Fibroblast of skin of back (primary cell): Measurements from ENCODE around the gene LDLRAP1.

Experiments used
- DNase-seq: peaks from one replicate; pipeline ENCODE4 v3.0.0-alpha.2; 2013

Gene LDLRAP1

DNA sequence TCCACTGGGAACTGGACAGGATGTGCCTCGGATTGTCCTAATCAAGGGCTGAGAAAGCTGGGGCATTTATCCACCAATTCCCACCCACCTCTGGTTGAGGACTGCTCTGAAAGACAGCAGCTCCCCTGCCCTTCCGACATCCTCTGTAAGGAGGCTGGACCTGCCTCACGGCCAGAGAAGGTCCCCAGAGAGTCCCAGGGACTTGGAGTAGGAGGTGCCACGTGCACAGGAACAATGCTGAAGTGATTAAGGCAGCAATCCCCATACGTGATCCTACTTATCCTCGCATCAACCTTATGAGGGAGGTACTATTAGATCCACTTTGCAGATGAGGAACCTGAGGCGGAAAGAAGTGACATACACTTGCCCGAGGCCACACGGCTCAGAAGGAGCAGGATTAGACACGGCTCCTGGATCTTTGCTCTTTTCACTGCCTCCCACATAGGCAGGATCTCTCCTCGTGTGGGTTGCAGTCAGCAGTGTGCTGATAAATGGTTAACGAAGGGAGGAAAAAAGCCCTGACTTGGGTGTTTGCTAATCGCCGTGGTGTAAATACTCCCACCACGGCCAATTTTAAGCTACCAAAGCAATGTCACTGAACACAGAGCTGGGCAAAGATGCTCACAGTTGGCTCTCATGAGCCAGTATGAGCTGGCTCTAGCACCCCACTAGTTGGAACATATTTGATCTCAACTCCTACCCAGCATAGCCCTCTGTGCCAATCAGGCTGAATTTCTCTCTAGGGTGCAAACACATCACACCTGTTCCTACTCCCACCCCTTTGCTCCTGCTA is 18.6 kb upstream of the LDLRAP1 start:
- DNase-seq: no peak

DNA sequence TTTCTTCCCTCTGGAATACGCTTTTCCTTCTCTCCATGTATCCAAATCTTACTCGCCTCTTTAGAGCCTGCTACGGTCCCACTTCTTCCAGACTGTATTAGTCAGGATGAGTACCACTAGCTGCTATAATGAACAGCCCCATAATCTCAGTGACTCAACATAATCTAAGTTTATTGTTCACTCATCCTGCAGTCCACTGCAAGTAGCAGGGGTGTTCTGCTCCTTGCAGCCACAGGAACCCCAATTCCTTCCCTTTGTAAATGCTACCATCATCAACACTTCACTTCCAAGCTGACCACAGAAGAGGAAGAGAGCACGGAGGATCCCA is 18.1 kb upstream of the LDLRAP1 start:
- DNase-seq: no peak

DNA sequence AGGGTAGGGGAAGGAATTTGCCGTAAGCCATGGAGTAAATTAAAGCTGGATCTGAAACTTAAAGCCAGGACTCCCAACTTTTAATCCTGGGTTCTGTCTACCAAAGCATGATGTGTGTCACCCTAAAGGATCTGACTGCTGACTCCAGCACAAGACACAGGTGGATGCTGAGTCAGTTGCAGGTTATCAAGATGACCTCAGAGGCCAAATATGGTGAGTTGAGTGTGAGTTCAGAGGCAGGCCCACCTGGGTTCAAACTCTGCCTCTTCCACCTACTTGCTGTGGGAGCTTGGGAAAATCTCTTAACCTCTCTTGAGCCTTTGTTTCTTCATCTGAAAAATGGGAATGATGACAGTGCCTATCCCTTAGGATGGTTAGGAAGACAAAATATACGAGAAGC is 16.7 kb upstream of the LDLRAP1 start:
- no peak for DNase-seq

DNA sequence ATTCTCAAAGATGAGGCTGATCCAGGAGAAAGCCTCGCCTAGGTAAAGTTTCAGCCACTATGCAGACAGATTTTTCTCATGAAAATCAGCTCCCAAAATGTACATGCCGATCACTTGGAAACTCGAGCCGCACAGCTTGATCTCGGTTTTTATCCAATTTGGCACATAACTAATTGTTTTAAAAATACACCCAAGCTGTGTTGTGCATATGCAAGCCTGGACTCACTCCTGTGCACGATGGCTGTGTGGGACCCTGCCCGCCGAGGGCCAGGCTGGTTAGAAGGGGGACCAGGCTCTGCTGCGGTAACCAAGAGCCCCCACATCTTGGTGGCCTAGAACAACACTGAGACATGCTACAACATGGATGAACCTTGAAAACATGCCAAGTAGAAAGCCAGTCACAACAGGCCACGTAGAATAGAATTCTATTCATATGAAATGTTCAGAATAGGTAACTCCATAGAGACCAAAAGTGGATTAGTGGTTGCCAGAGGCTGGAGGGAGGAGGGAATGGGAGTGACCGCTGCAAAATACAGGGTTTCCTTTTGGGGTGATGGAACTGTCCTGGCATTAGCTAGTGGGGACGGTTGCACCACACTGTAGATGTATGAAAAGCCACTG is 16.1 kb upstream of the LDLRAP1 start:
- no peak for DNase-seq

DNA sequence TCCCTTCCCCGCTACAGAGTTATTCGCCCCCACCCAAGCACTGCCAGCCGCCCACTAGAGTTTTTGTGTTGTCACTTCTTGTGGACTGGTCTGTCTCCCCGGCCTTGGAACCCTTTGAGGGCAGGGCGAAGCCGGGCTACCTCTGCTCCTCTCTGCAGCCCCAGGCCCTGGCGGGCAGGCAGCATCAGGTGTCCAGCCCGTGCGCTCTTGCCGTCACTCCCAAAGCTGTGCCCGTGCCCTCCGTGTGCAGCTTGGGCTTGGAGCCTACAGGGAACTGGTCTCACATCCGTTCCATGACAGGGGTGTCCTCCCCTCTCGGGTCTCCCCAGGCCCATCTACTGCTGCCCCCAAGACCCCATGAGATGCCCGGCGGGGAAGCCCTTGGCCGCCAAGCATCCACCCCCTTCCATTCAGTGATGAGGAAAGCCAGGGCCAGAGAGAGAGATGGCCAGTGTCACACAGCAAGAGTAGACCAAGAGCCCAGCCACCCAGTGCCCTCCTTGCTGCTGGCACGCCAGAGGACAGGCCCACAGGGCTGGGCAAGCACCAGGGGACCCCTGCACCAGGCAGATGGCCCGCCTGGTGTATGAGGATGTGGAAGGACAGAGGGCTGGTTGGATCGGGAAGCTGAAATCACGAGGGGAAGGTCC is 15.3 kb upstream of the LDLRAP1 start:
- no peak for DNase-seq

DNA sequence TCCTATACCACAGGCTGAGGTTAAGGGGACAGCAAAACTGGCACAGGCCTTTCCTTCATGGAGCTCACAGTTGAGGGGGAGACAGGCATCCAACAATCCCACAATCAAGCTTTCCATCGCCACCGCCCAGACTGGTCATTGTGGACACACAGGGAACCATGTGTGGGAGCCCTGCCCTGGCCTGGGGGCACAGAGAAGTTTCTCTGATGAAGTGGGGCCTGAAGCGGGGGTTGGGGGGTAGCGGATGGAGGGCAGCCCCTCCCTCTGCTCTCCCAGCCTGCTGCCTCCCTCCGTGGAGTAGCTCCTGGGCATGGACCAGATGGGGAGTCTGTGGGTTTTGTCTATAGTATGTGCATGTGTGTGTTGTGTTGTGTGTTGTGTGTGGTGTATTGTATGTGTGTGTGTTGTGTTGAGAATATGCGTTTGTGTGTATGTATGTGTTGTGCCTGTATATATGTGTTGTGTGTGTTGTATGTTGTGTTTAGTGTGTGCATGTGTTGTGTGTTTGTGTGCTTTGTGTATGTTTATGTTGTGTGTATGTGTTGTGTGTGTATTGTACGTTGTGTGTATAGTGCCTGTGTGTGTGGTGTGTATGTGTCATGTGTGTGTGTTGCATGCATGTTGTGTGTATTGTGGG is 14.4 kb upstream of the LDLRAP1 start:
- no peak for DNase-seq

DNA sequence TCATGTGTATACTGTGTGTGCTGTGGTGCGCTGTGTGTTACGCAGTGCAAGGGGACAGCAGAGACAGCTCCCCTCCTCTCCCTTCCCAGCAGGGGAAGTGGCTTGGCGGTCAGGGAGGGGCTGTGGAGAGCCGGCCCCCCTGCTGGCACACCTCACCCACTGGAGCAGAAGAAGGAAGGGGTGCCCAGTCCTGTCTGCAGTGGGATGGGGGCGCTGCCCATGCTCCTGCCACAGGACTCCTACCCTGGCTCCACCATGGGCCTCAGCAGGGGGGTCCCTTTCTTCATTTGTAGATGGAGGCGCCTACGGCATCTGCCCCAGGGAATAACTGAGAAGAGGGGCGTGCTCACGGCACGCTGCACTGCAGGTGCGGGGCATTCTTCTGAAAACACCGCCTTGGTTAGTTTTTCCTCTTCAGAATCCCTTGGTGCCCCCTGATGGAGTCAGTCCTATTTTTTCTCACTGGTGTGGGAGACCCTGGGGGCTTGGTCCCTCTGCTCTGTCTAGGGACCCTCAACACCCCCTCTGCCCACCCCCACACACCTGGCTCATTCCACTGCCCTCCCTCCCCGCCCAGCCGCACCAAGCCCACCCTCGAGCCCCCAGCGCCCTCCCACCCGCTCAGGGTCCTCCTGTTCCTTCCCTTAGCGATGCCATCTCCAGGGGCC is 13.8 kb upstream of the LDLRAP1 start:
- no peak for DNase-seq

DNA sequence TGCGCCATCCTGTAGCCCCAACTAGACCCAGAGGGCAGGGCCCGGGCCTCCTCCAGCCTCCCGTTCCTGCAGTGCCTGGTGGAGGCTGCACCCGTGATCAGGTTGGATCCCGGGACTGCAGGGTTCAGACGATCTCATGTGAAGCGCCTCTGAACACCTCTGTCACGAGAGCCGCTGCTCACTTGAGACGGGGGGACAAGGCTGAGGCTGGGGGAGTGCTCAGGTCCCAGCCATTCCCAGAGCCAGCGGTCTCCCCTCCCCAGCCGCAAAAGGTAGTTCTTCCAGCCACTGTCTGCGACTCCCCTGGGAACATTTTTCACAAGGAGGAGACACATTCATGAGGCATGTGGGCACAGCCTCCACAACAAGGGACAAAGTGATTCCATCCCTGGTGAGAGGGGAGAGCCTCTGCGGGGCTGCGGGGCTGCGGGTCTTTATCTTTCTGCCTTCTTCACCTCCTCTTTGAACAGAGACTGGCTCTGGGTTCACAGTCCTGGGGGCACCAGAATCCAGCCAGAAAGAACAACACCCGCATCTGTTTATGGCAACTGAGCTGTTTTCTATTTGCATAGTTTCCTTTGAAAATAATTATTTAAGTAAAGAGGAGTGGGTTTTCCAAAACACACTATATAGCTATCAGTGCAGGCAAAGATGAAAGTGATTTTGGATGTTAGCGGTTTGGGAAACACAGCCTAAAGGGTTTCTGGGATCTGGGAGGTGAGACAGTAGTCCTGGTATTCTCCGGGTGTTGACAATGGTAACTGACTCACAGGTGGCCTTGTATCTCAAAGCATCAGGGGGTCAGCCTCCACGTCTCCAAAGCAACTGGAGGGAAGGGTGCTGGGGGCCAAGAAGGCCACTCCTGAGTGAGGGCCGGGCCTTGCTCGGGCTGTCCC is 13.0 kb upstream of the LDLRAP1 start:
- DNase-seq: no peak

DNA sequence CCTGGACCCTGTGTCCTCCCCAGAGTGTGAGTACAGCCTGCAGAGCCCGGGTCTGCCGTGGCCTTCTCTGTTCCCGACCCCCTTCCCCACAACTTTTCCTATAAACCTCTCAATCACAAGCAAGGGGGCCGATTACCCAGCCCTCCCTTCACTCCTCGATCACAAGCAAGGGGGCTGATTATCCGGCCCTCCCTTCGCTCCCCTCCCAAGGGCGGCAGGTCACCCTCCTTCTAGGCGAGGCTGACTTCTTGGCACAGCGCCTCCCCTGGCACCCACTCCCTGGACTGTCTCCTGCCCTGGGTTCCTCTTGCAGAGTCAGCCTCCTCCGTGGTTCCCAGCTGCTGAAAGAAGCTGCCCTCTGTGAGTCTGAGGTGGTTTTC is 12.3 kb upstream of the LDLRAP1 start:
- no peak for DNase-seq

DNA sequence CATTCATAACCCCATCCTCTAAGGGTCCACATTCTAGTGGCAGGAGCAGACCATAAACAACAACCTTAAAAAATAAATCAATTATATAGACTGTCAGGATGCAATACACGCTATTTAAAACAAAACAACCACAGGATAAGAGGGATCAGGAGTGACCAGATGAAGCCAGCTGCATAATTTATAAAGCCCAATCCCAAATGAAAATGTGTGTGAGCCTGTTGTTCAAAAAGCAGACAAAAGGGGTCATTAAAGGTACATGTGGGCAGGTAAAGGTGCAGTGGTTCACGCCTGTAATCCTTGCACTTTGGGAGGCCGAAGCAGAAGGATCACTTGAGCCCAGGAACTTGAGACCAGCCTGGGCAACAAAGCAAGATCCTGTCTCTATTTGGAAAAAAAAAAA is 10.4 kb upstream of the LDLRAP1 start:
- DNase-seq: no peak

DNA sequence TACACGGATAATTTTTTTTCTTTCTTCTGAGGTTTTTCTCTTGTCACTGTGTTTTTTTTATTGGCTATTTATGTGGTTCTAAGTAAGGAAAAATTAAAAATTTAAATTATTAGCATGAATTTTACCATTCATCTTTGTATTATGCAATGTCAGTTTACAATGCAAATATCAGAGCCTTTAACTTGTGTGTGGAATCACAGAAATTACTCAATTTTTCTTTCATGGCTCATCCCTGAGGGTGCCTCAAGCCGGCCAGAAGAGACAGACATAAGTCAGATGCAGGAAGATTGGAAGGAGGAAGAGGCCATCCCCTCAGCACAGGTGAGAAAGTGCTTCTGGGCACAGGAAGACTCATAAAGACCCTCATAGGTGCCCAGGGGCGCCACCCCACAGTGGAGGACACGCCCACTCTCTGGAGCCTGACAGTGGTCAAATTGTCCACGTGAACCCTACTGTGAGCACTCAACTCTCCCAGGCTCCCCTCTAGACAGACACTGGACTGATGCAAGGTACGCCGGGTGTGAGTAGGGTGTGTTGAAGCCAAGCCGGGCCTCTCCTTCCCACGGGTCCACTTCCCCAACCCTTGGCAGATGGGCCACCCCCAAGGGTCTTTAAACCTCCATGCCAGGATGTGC is 9.5 kb upstream of the LDLRAP1 start:
- DNase-seq: no peak

DNA sequence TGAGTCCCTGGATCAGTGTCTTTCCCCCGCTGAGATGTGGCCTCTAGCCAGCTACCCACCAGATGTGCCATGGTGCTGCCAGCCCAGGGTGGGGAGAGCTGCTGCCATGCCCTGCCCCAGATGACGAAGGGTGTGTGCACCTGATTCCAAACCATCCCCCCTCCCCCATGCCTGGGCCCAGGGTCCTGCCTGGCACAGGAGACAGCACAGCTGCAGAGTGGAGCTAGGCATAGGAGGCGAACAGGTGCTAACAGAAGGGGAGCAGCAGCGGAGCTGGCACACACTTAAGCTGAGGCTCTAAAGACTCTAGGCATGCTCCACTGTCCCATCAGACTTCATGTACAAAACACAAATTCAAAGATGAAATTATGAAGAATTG is 9.0 kb upstream of the LDLRAP1 start:
- DNase-seq: no peak

DNA sequence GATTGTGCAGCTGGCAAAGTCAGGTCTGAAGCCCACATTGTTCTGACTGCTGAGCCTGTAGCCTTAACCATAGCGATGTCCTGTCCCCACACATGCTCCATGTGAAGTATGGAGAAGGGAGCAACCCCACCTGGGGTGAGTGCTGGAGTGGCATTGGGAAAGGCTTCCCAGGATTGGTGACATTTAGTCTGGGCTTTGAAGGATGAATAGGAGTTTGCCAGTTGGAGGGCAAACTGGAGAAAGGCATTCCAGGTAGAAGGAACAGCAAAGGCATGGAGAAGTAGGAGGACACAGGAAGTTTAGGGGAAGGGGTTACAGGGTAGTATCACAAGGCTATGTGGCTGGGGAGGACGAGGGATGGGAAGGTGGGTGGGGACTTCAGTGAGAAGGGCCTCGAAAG is 7.3 kb upstream of the LDLRAP1 start:
- DNase-seq: no peak

DNA sequence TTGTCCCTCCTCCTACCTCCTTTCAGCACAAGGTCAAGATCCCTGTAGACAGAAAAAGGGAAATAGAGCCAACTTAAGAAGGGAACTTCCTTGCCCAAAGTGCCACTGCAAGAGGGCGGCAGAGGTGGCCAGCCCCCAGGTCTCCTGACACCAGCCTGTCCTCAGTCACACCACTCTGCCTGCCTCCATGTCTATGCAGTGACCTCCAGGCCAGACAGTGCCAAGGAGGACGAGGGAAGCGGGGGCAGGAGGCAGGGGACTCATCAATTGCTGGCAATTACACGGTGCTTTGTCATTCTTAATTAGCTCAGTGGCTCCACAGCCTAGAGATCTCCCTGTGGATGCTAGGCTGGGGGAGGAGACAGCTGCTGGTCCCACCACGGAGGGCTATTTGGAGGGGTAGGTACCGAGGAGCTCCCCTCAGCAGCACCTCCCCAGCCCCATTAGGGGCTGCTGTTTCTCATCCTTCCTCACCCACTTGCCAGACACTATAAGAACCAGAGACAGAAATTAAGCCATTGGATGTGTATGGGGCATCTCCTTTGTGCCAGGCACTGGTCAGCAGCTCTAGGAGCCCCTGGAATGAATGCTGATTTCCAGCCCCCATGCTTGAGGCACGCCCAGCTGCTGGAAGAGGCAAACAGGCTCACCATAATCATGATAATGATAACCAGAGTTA is 6.1 kb upstream of the LDLRAP1 start:
- no peak for DNase-seq

DNA sequence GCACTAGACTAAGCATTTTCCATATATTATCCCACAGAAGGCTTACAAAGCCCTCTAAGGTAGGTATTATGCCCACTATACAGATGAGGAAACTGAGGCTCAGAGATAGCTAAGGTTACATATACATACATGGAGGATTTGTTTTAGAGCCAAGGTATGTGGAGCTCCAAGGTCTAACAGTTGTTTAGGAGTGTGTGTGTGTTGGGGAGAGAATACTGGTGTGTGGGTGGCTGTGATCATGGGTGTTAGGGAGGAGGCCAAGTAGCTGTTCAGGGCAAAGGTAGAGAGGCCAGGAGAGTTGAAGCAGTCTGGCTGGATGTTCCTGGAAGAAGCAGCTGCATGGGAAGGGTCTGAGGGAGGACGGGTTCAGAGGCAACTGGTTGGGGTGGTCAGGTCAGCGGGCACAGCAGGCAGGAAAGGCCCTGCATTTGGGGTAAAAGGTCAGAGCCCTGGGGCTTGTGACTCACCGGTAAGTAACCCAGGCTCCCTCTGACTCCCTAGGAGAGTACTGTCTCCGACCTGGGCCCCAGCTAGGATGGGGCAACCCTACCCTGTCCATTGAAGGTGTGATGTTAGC is 5.1 kb upstream of the LDLRAP1 start:
- DNase-seq: no peak

DNA sequence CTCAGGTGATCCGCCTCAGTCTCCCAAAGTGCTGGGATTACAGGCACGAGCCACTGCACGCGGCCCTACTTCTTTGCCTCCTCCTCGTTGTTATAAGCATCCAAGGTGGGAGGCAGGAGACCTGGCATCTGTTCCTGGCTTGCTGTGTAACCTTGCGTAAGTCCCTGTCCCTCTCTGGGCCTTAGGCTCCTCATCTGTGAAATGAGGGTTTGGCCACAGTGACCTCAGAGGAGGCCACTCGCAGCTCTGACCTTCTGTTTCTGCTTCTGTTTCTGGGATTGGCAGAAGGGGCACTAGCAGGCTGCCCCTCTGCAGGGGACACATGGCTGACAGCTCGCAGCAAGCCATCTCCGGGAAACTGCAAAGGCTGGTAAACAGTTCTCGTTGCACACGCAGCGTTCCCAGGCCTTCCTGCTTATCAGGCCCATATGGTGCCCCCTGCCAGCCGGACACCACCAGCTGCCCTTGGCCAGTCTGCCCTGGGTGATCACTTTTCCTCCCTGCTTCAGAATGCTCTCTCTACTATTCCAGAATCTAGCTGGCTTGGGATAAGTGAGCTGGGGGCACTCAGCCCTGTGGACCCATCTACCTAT is 2.6 kb upstream of the LDLRAP1 start:
- no peak for DNase-seq

DNA sequence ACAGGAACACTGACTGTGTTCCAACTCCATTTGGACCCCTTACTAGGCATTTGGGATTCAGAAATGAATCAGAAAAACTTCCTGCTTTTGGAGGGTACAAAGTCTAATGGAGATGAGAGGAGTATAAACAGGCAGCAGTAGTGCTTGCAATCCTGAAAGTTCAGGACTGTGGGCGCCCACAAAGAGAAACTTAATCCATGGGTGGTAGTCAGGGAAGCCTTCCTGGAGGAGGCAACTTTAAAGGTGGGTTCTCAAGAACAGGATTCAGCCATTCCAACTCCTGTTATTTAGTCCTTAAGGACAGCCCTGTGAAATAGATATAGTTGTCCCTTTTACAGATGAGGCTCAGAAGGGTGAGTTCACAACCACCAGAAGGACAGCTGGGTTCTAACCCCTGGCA is 2.0 kb upstream of the LDLRAP1 start:
- DNase-seq: no peak

DNA sequence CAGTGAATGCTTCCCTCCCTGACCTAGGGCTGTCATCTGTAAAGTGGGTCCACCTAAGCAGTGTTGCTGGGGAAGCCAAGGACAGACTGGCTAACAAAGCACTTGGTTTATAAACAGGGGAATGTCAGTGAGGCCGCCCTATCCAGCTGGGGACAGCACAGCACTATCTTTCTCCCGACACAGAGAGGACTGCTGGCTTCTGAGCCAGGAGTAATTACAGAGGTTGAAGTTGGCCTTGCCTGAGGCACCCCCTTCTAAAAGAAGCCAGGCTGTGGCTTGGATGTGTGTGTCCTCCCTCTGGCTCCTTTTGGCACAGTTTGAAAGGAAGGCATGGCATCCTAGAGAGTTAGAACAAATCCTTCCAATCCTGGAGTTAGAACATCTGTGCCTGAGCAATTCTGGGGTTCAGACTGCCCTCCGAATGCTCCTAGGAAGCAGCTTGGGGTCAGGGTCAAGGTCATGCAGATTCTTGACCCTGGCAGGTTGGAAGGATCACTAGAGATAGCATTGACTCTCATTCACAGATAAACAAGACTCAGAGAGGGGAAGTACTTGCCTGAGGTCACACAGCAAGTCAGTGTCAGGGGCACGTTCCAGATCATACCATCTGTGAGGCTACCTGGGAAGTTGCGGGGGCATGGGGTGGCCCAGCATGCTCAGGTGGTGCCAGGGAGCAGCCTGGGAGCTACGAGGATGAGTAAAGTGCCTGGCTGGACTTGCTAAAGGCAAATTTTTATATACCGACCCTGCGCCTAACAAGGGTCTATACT is 1.3 kb upstream of the LDLRAP1 start:
- DNase-seq: no peak

DNA sequence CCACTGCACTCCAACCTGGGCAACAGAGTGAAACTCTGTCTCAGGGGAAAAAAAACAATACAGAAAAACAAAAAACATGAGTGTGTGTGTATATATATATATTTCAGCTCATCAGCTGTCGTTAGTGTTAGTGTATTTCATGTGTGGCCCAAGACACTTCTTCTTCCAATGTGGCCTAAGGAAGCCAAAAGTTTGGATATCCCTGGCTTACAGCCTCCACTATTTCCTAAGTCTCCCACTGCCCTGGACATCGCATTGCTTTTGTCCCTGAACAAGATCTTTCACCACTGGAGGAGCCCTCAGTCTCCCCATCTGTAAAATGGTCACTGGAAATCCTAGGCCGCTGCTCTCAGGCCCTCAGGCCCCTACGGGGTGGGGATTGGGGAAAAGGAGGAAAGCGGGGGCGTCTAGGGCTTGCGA is 391 bp upstream of the LDLRAP1 start:
- DNase-seq: no peak
